GM19099 (cell line): ENCODE data around the gene OSER1.

ENCODE experiments used
- POLR2A ChIP-seq: IDR thresholded peaks from 3 replicates; pipeline ENCODE4 v1.6.1; 2011; ENCODE audit warnings: low read depth; ENCODE audit not compliant: insufficient read length; ENCODE audit errors: extremely low read depth

OSER1 gene

DNA sequence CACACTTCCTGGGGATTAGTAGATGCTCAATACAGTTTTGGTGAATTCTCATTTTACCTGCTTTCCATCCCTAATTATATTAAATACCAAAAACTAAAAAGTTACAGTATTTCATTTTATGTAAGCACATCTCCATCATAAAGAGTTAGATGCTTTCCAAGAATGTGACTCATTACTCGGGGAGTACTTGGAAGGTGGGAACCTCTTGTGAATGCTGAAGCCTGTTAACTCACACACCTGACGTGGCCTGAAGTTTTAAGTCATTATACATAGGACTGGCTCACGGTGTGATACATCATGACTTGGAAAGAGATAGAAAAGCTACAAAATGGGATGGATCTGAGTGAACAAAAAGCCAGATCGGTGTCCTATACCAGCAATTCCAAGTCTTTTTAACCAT lies 2.2 kb upstream of the OSER1 start:
- TF ChIP-seq POLR2A = no peak

DNA sequence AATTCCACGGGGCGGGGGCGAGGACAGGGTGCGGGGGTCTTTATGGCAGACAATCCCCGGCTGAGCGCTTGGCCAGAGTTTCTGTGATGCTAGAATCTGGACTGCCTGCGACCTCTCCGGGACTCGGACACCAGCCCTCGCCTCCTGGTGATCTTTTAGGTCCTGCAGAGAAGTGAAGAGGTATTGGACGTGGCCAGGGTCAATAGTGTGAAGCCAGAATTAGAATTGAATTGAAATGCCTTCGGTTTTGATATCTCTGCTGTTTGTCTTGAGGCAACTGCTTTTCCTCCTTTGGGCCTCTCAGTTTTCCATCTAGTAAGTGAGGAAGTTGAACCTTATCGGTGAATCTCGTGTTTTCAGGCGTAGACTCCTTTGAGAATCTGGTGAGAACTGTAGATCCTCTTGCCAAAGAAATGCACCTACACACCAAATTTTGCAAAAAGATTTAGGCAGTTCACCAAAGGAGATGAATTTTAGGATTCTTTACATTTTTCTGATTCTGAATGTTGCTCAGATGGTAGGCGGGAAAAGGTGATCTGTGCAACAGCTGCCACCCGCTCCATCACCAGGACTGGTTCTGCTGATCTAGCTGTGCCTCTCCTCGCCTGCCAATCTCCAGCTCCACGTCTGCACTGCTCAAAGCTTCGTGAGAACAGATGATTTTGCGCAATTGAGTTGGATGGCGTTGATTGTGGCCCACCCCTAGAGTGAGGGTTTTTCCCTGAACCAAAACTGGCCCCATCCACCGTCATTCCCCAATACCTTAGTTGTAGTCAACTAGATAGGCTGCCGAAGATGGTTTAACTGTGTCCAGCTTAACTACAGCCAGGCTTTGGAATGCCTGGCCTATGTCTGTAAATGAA lies 837 bp upstream of the OSER1 start:
- no peak for TF ChIP-seq POLR2A

DNA sequence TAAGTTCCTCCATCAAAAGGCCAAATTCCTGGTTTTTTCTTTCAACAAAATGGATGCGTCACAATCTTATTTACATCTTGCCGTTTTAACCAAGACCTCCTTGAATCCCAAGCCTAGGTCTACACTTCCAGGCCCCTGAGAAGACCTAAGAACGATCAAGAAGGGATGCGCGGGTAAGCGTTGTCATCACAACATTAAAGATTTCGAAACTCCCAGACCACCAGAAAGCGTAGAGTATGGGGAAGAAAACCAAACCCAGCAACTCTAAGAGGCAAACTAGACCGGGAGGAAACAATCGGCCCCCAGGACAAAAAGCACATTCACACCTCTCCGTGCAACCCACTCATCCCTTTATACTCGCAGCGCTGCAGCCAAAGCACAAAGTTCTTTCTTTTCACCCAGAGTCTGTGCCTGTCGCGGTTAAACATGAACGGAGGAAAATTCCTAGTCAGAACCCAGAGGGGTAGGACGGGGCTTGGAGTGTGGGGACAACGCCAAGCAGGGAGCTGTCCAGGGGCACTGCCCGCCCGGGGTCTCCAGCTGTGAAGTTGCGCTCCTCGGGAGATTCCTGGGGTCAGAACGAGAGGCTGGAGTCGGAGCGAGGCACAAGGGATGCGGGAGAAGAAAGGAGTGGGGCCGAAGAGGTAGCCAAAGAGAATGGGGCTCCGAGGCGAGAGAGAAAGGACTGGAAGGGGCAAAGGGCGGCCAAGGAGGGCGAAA lies 725 bp downstream of the OSER1 start:
- TF ChIP-seq POLR2A = no peak

DNA sequence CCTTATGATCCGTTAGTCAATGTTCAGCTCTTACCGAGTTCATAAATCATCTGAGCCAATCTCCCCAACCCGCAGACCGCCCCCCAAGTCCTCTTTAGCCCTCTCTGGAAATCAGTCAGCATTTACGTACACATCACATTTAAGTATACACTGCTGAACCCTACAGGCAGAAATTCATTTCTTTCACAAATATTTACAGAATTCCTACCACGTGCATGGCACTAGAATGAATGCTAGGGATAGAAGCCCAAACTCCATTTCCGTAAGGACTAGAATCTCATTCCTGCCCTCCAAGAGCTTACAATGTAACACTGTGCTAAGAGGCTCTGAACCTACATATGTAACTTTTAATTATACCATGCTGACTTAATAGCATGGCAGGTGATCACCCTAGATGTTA lies 1.8 kb downstream of the OSER1 start:
- TF ChIP-seq POLR2A = no peak

DNA sequence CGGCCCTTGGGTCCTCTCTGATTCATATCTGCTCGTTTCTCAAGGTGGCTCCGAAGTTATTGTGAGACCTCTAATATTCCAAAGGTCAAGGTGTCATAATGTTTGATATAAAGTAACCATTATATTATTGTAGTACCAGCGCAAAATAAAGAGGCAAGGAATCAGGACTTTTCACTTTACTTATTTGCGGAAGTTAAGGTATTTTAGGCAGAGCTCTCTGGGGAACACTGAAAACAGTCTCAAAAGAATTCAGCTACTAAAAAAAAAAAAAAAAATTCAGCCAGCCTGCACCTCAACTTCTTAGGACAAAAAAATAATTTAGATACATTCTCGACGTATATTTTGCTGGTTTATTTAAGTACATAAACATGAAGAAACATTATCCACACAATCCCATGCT lies 2.4 kb downstream of the OSER1 start:
- no peak for TF ChIP-seq POLR2A

DNA sequence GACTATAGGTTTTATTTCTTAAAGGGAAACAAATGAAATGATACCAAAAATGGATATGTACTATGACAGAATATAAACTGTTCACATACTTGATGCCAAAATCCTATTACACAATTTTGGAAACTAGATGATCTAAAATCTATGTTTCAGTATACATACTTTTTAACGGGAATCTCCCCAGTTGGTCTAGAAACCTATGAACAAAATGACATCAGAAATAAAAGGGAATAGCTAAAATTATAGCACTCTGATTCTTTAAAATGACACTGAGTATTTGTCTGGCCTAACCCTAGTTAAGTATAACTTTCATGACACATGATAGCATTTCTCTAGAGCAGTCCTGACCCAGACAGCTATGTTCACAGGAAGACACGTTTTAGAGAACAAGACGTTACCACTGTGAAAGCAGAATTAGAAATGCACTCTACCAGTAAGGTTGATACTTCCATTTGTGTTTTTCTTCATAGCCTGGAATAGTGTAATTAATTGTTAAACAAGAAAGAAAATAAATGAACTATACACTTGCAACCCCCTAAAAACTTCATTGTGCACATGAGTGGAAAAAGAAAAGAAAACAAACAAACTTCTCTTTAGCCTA lies 3.3 kb downstream of the OSER1 start:
- no peak for TF ChIP-seq POLR2A

DNA sequence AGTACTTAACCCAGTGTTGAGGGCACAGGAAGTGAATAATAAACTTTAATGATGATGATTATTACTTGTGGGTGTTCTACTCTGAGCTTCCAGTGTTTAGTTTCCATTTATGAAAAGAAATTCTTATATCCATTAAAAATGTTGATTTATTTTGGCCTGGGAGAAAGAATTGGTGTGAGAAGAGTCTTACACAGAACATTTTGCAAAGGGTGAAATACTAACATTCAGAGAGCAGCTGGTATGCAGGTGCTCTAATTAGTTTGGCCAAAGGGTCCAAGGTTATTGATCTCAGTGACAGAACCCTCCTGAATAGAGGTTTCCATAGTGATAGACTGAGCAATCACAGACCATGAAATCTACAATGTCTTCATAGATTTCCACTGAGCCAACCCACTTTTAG lies 4.4 kb downstream of the OSER1 start:
- no peak for TF ChIP-seq POLR2A

DNA sequence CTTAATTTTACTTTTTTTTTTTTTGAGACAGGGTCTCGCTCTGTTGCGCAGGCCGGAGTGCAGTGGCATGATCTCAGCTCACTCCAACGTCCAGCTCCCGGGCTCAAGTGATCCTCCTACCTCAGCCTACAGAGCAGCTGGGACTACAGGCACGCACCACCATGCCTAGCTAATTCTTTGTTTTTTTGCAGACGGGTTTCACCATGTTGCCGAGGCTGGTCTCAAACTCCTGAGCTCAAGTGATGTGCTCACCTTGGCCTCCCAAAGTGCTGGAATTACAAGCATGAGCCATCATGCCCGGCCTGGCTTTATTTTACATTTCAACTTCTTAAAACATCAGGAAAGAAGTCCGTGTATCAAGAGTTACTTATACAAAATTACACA lies 5.7 kb downstream of the OSER1 start:
- TF ChIP-seq POLR2A = no peak

DNA sequence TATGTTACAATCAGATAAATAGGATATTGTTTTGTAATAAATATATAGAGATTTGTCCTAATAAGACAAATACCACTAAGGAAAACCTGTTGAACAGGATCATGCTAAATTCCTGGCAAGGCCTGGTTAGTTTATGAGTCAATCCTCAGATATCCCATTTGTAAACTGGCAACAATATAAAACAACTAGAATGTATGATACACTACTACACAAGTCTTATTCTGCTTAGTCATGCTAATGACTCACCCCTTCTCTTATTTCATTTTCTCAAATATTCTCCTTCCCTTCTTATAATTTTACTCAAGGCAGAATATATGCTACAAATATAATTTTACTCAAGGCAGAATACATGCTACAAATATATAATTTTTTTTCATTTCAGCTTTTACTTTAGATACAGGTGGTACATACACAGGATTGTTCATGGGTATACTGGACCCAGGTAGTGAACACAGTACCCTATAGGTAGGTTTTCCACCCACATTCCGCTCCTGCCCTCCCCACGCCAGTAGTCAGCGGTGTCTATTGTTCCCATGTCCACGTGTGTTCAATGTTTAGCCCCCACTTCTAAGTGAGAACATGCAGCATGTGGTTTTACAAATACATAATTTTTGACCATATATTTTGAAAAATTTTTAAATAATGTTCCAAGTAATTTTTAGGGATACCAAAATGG lies 6.3 kb downstream of the OSER1 start:
- TF ChIP-seq POLR2A = no peak

DNA sequence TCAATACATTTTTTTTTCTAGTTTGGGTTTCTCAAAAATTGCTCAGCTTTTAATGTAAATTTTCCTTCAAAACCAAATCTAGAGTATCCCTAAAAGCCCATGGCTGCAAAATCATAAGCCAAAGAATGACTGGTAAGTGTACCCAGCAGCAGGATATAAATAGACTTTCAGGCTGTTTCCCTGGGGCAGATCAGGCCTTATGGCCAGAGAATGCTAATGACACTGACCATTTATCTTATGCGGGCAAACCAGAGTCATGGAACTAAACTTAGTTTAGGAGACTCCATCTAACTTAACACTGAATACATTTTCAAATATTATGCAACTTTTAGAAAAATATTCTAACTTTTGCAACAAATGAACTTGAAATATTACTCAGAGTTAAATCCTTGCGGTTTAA lies 7.4 kb downstream of the OSER1 start:
- no peak for TF ChIP-seq POLR2A

DNA sequence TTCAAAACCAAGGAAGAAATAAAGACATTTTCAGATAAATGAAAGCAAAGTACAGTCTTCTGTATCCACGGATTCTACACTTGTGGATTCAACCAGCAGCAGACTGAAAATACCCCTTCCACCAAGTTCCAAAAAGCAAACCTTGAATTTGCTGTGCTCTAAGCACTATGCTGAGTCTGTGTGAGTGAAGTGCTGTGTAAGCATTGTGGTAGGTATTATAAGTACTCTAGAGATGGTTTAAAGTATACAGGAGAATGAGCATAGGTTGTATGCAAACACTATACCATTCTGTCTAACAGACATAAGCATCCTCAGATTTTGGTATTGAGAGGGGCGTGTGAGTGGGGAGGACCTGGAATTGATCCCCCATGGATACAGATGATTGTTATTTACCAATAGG lies 9.6 kb downstream of the OSER1 start:
- no peak for TF ChIP-seq POLR2A

DNA sequence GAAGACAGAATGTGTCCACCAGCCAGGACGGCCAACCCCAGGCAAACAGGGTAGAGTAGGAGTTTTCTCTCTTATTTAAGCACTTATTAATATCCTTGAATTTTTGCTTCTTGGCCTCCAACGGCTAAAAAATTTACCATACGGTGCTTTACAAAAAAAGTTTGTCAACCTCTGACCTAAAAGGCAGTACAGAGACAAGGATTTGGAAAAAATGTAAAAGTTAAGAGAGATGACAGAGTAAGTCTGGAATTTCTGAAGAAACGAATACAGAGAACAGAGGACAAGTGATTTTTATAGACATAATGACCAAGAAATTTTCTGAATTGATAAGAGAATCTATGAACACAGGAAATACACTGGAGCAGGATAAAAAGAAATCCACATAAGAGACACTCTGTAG lies 10.2 kb downstream of the OSER1 start:
- TF ChIP-seq POLR2A = no peak

DNA sequence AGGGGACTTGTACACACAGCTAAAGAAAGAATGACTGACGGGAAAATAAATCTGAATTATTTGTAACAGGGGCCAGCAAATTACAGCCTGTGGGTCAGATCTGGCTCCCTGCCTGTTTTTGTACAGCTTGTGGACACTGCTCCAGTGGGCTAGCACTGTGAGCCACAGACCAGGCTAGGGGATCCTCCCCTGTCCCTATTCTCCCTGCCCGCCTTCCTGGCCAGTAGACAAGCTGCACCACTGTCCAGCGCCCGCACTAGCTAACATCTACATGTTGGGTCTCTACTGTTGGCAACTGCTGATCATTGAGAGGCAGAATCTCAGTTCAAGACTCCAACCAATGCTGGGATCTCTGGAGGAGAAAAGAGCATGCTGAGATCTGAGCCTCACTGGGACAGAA lies 10.7 kb downstream of the OSER1 start:
- TF ChIP-seq POLR2A = no peak

DNA sequence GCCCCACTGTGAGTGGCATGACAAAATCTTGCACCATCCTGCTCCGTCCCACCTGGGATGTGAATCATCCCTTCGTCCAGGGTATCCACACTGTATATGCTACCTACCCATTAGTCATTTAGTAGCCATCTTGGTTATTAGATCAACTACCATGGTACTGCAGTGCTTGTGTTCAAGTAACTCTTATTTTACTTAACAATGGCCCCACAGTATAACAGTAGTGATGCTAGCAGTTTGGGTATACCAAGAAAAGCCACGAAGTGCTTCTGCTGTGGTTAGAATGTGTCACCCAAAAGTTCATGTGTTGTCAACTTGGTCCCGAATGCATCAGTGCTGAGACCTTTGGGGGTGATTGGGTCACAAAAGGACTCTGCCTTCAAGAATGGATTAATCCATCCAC lies 11.7 kb downstream of the OSER1 start:
- TF ChIP-seq POLR2A = no peak

DNA sequence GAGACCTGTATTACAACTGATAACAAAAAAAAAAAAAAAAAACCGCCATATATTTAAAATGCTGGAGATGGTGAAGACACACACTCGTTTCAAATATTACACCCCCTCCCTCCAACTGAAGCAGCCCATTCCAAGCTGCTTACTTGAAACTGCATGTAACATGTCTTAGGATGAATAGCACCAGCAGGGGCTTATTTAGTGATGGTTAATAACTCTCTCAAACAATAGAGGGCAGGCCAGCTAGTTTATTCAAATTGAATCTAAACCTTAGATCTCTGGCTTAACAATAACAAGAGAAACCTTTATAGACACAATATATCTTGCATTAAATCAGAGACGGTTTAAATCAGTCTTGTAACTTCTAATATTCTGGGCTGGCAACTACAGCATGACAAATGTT lies 14.3 kb downstream of the OSER1 start:
- no peak for TF ChIP-seq POLR2A
